HAP-1 (cell line): Measurements from ENCODE around the gene ANXA1.

Experiments
- DNase-seq, 2 experiments: peaks; one replicate each; pipeline ENCODE4 v3.0.0-alpha.2; 2016 to 2020; ENCODE audit warnings: low spot score in 2 of 2
- H3K27me3 ChIP-seq: fragments of 250-450 bp; sonication (Bioruptor Pico); 2 replicates; pipeline ENCODE4 v1.5.1; 2020; ENCODE audit warnings: low read depth, mild to moderate bottlenecking, moderate library complexity
- H3K36me3 ChIP-seq: fragments of 250-450 bp; sonication (Bioruptor Pico); replicated peaks from 2 replicates; pipeline ENCODE4 v1.5.1; 2020; ENCODE audit warnings: mild to moderate bottlenecking
- H3K4me1 ChIP-seq: fragments of 250-450 bp; sonication (Bioruptor Pico); 2 replicates; pipeline ENCODE4 v1.5.1; 2020; ENCODE audit warnings: mild to moderate bottlenecking
- H3K4me3 ChIP-seq: fragments of 250-450 bp; sonication (Bioruptor Pico); 2 replicates; pipeline ENCODE4 v1.5.1; 2020; ENCODE audit warnings: mild to moderate bottlenecking, moderate library complexity
- H3K9me3 ChIP-seq: fragments of 250-450 bp; sonication (Bioruptor Pico); 2 replicates; pipeline ENCODE4 v1.5.1; 2020; ENCODE audit warnings: mild to moderate bottlenecking, moderate library complexity
- in situ Hi-C: fragments of 300-500 bp; cut with MboI; formaldehyde crosslinking; loops from 3 replicates; pipeline ENCODE4 v1.14.3; 2020; ENCODE audit warnings: low sequenced_read_pairs, inconsistent platforms, mixed read lengths

The ANXA1 gene

DNA sequence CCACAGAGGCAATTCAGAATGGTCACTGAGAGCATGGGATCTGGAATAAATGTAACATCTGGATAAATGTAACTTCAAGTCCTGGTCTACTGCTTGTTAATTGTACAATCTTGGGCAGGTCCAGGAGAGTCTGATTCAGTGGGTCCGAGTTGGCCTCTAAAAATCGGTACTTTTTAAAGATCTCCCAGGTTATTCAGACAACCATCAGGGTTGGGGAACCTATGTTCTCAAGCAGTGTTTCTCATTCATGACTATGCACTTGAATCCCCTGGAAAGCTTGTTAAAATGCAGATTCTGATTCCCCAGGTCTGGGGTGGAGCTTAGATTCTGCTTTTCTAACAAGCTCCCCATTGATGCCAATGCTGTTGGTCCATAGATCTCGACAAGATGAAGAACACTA is 14.8 kb downstream of the ANXA1 start:
- H3K36me3 ChIP-seq = peaks cover 28% of the 10 kb centered on the region
- peaks cover 11% of the 10 kb centered on the region for H3K4me1 ChIP-seq
- in situ Hi-C loops = no loop called here

GRCh38 chr9:73167614-73168013 is 15.9 kb downstream of the ANXA1 start:
- no peaks in the 10 kb centered on the region for H3K9me3 ChIP-seq
- peaks cover 11% of the 10 kb centered on the region for H3K4me1 ChIP-seq
- H3K27me3 ChIP-seq = no peaks in the 10 kb centered on the region
- in situ Hi-C loops = no loop called here
- peaks cover 25% of the 10 kb centered on the region for H3K36me3 ChIP-seq
- DNase-seq = no peak
- H3K4me3 ChIP-seq = no peak overlapping the region

More for the DNA sequence above, 14.8 kb downstream of the ANXA1 start:
- no peak for DNase-seq
- no peaks in the 10 kb centered on the region for H3K27me3 ChIP-seq
- no peak overlapping the region for H3K4me3 ChIP-seq
- no peaks in the 10 kb centered on the region for H3K9me3 ChIP-seq

GRCh38 chr9:73168298-73168934 is 16.8 kb downstream of the ANXA1 start:
- Histone ChIP-seq H3K9me3 (no peaks in the 10 kb centered on the region), H3K27me3 (no peaks in the 10 kb centered on the region), H3K4me1 (peaks cover 6% of the 10 kb centered on the region), H3K4me3 (no peak overlapping the region), H3K36me3 (peaks cover 18% of the 10 kb centered on the region; the same call in 1 of the 2 replicates)
- in situ Hi-C loops = no loop called here
- no peak for DNase-seq

GRCh38 chr9:73170185-73170957 is 18.7 kb downstream of the ANXA1 start:
- in situ Hi-C loops = no loop called here
- Histone ChIP-seq H3K9me3 (no peaks in the 10 kb centered on the region), H3K27me3 (no peaks in the 10 kb centered on the region), H3K4me1 (peaks cover 3% of the 10 kb centered on the region), H3K36me3 (peaks cover 18% of the 10 kb centered on the region; the same call in 1 of the 2 replicates), H3K4me3 (no peak overlapping the region)
- no peak for DNase-seq

DNA sequence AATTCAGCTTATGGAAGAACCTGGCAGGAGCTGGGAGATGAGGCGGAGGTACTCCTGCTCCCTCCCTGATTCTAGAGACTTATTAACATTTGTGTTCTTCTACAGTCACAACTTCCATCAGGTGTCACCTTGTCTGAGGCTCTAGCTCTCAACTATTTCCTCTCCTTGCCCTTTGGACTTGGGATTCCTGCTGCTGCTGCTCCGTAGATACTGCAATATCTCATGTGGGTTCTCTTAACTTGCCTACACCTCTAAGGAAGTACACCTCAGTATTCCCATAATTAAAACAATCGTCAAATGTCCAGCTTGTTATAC is 21.2 kb downstream of the ANXA1 start:
- peaks cover 7% of the 10 kb centered on the region for H3K4me1 ChIP-seq
- H3K9me3 ChIP-seq = no peaks in the 10 kb centered on the region
- H3K27me3 ChIP-seq = no peaks in the 10 kb centered on the region
- no peak overlapping the region for H3K4me3 ChIP-seq
- in situ Hi-C loops = no loop called here
- DNase-seq = no peak
- H3K36me3 ChIP-seq = peaks cover 5% of the 10 kb centered on the region; the same call in 1 of the 2 replicates

DNA sequence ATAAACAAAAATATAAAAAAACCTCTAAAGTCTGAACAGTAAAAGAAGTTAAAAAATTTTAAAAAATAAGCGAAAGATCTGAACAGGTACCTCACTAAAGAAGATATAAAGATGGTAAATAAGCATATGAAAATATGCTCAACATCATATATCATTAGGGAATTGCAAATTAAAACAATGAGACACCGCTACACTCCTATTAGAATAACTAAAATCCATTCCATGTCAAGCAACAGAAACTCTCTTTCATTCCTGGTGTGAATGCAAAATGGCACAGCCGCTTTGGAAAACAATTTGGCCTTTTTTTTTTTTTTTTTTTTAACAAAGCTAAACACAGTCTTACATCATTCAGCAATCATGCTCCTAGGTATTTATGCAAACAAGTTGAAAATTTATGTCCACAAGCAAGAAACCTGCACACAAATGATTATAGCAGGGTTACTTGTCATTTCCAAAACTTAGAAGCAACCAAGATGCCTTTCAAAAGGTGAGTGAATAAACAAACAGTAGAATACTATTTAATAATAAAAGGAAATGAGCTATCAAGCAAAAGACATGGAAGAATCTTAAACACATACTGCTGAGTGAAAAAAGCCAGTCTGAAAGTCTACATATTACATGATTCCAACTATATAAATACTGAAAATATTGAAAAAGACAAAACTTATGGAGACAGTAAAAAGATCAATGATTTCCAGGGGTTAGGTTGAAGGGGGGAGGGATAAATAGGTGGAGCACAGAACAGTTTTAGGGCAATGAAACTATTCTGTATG is 22.1 kb downstream of the ANXA1 start:
- in situ Hi-C loops = no loop called here
- no peak for DNase-seq
- Histone ChIP-seq H3K4me1 (peaks cover 7% of the 10 kb centered on the region), H3K36me3 (peaks cover 5% of the 10 kb centered on the region; the same call in 1 of the 2 replicates), H3K9me3 (no peaks in the 10 kb centered on the region), H3K27me3 (no peaks in the 10 kb centered on the region), H3K4me3 (no peak overlapping the region)

GRCh38 chr9:73174330-73174980 is 22.8 kb downstream of the ANXA1 start:
- Histone ChIP-seq H3K9me3 (no peaks in the 10 kb centered on the region), H3K4me1 (peaks cover 10% of the 10 kb centered on the region), H3K36me3 (peaks cover 5% of the 10 kb centered on the region; the same call in 1 of the 2 replicates), H3K27me3 (no peaks in the 10 kb centered on the region), H3K4me3 (no peak overlapping the region)
- in situ Hi-C loops = no loop called here
- DNase-seq = no peak

DNA sequence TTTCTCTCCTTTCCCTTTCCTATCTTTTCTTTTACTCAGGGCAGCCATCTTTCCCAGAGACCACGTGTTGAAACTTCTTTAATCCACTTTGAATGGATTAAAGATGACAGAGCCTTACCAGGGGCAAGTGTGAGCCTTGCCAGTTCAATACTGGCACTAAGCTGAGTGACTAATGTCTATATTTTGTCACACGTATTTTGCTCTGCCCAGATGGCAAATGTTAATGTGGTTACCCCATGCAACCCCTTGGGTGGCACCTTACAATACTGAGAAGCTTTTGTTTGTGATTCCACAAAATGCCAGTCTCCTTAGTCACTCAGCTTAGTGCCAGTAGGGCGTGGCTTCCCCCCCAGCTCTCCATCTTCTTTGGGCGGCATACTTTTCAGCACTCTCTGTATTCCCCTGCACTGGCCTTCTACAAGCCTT is 24.8 kb downstream of the ANXA1 start:
- peaks cover 20% of the 10 kb centered on the region for H3K4me1 ChIP-seq

DNA sequence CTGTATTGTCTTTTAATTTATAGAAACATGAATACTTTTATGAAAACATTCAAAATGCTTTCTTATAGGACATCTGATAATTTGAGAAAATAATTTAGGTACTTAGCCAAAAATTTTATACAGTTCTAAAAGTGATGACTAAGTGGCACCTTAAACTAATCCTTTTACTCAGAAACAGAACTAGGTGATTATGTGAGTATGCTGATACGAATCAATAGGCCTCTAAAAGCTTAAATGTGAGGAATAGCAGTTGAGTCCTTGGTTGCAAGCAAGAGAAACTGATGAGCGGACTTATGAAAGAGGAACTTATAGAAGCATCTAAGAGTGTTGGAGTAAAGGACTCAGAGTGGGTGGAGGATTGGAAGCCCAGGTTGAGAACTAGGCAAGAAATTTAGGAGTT is 26.4 kb downstream of the ANXA1 start:
- peaks cover 20% of the 10 kb centered on the region for H3K4me1 ChIP-seq
- in situ Hi-C loops = loop anchor here (5.0 to 25.0 kb wide), 3 partner anchors 71 to 1141 kb away; no protein-coding TSS in a partner anchor
- H3K4me3 ChIP-seq = no peak overlapping the region
- no peaks in the 10 kb centered on the region for H3K27me3 ChIP-seq
- DNase-seq = no peak
- no peaks in the 10 kb centered on the region for H3K9me3 ChIP-seq
- no peaks in the 10 kb centered on the region for H3K36me3 ChIP-seq

More for the DNA sequence above, 24.8 kb downstream of the ANXA1 start:
- Histone ChIP-seq H3K36me3 (no peaks in the 10 kb centered on the region), H3K9me3 (no peaks in the 10 kb centered on the region), H3K27me3 (no peaks in the 10 kb centered on the region), H3K4me3 (no peak overlapping the region)
- no peak for DNase-seq
- in situ Hi-C loops = loop anchor here (5.0 to 25.0 kb wide), 3 partner anchors 69 to 1139 kb away; no protein-coding TSS in a partner anchor

DNA sequence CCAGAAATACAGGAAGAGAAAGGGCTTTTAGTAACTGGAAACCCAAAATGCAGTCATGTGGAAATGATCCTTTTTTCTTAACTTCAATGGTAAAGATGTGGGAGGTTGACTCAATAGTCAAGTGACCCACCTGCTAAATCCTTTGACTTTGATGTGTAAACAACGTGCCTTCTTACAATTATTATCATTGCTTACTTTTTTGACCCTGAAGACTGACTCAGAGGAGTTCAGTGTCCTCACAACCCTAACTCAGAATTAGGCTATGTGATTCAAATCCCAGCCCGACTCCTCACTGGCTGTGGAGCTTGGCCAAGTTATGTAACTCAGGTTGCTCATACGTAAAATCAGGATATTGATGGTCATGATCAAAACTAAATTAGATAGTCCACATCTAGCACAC is 27.9 kb downstream of the ANXA1 start:
- DNase-seq = peak in 1 of 2 experiments; percentile 27
- no peak overlapping the region for H3K4me3 ChIP-seq
- peaks cover 17% of the 10 kb centered on the region for H3K4me1 ChIP-seq
- no peaks in the 10 kb centered on the region for H3K9me3 ChIP-seq
- H3K27me3 ChIP-seq = no peaks in the 10 kb centered on the region
- no peaks in the 10 kb centered on the region for H3K36me3 ChIP-seq
- in situ Hi-C loops = loop anchor here (5.0 to 25.0 kb wide), 3 partner anchors 72 to 1142 kb away; no protein-coding TSS in a partner anchor

DNA sequence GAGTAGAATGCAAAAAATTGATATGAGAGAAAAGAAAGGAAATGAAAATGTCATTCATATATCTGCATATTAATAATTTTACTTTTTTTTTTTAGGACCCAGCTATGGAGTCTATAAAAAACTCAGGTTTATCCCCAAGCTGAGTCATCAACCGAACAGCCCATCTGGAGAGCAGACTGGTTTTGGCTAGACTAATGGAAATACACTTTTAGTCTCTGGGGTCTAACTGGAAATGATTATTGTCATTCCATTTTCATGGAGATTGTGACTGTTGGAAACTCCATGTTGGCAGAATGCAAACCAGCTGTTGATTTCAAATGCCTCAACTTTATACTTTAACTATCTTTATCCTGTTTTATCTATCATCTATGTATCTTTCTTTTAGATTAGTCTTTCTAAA is 28.7 kb downstream of the ANXA1 start:
- Histone ChIP-seq H3K4me3 (no peak overlapping the region), H3K9me3 (no peaks in the 10 kb centered on the region), H3K4me1 (peaks cover 17% of the 10 kb centered on the region), H3K36me3 (no peaks in the 10 kb centered on the region), H3K27me3 (no peaks in the 10 kb centered on the region)
- DNase-seq = no peak
- in situ Hi-C loops = loop anchor here (10.0 to 25.0 kb wide), 3 partner anchors 296 to 1143 kb away; no protein-coding TSS in a partner anchor

DNA sequence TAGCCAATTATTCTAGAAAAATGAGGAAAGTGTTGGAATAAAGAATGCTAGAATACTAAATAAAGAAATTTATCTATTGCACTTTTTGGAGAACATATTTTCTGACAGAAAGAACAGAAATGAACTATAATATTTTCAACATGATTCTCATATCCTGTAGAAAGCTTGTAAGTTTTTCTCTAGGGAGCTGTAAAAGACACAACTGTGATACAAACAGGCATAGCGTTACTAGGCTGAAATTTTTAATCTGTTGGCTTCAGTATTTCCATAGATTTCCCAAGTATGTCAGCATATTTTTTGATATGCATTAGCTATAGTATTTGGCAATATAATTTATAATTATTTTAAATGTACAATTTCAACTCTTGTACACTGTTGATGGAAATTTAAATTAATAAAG is 31.3 kb downstream of the ANXA1 start:
- Histone ChIP-seq H3K36me3 (no peaks in the 10 kb centered on the region), H3K27me3 (no peaks in the 10 kb centered on the region), H3K4me3 (no peak overlapping the region), H3K4me1 (peaks cover 13% of the 10 kb centered on the region), H3K9me3 (no peaks in the 10 kb centered on the region)
- no peak for DNase-seq
- in situ Hi-C loops = loop anchor here (10.0 to 25.0 kb wide), 3 partner anchors 298 to 1146 kb away; no protein-coding TSS in a partner anchor

GRCh38 chr9:73183428-73183827 is 31.8 kb downstream of the ANXA1 start:
- Histone ChIP-seq H3K4me1 (peaks cover 13% of the 10 kb centered on the region), H3K9me3 (no peaks in the 10 kb centered on the region), H3K27me3 (no peaks in the 10 kb centered on the region), H3K36me3 (no peaks in the 10 kb centered on the region), H3K4me3 (no peak overlapping the region)
- in situ Hi-C loops = loop anchor here (10.0 to 25.0 kb wide), 3 partner anchors 299 to 1146 kb away; no protein-coding TSS in a partner anchor
- no peak for DNase-seq
